ACHN (cell line): ENCODE measurements around the gene TMEM151A.
"Not testable (repeated sequence)": the region's sequence is repeated elsewhere in the genome, so short reads cannot be mapped to it uniquely, and the experiment has no call there.

ENCODE experiments used
- DNase-seq: peaks from one replicate; pipeline ENCODE4 v3.0.0-alpha.2; 2015
- in situ Hi-C: cut with HindIII; loops from 2 replicates; pipeline ENCODE4 v1.10.0; 2017; ENCODE audit warnings: low sequenced_read_pairs, low pct_ligation_motif_present, low pct_unique_long_range_greater_than_20kb

The TMEM151A gene

GRCh38 chr11:66314561-66315497 lies 23.1 kb downstream of the TMEM151A start:
- no peak for DNase-seq
- in situ Hi-C loops: no loop called here

- no peak for DNase-seq
- in situ Hi-C loops: no loop called here
These were observed 23.8 kb downstream of the TMEM151A start for GRCh38 chr11:66315498-66315885.

- in situ Hi-C loops: no loop called here
These were observed 24.5 kb downstream of the TMEM151A start for GRCh38 chr11:66315921-66316811.

GRCh38 chr11:66316849-66317251 lies 25.2 kb downstream of the TMEM151A start, which contains the start of gene CD248:
TSS of gene CD248 (minus strand) at chr11:66317044. CDS start at chr11:66317027, 17 bp downstream.
- in situ Hi-C loops: no loop called here
- no peak for DNase-seq

More at GRCh38 chr11:66315921-66316811, 24.5 kb downstream of the TMEM151A start:
- DNase-seq: no peak

- in situ Hi-C loops: no loop called here
- DNase-seq: no peak
These were observed 25.6 kb downstream of the TMEM151A start for GRCh38 chr11:66317322-66317722.

GRCh38 chr11:66317723-66318599 lies 26.3 kb downstream of the TMEM151A start:
- no peak for DNase-seq
- in situ Hi-C loops: no loop called here

GRCh38 chr11:66318600-66318970 lies 26.9 kb downstream of the TMEM151A start:
- no peak for DNase-seq
- in situ Hi-C loops: no loop called here

GRCh38 chr11:66320289-66320688 lies 28.6 kb downstream of the TMEM151A start:
- in situ Hi-C loops, DNase-seq: not testable (repeated sequence)

- DNase-seq, in situ Hi-C loops: not testable (repeated sequence)
These were observed 29.1 kb downstream of the TMEM151A start for GRCh38 chr11:66320748-66321147.

- in situ Hi-C loops: no loop called here
- no peak for DNase-seq
These were observed 29.9 kb downstream of the TMEM151A start for GRCh38 chr11:66321606-66322005.

GRCh38 chr11:66322732-66323427 lies 31.2 kb downstream of the TMEM151A start:
- DNase-seq: no peak
- in situ Hi-C loops: no loop called here

- in situ Hi-C loops: no loop called here
- DNase-seq: no peak
These were observed 32.0 kb downstream of the TMEM151A start for GRCh38 chr11:66323684-66324083.

GRCh38 chr11:66324664-66325063 lies 33.0 kb downstream of the TMEM151A start:
- in situ Hi-C loops: no loop called here
- no peak for DNase-seq

GRCh38 chr11:66325263-66325671 lies 33.6 kb downstream of the TMEM151A start:
- in situ Hi-C loops: no loop called here

GRCh38 chr11:66326261-66327111 lies 34.8 kb downstream of the TMEM151A start:
- DNase-seq: no peak
- in situ Hi-C loops: no loop called here

More at GRCh38 chr11:66325263-66325671, 33.6 kb downstream of the TMEM151A start:
- no peak for DNase-seq

- in situ Hi-C loops: no loop called here
- DNase-seq: peak; percentile 46
These were observed 35.7 kb downstream of the TMEM151A start for GRCh38 chr11:66327171-66328030.
